Sigmoid colon (tissue), 4 donors: Measurements from ENCODE around the gene LCE4A.

Experiments used
- CTCF ChIP-seq, 4 experiments: fragments of 450-650 bp in 3 of 4; fragments of 200-600 bp in 1 of 4; IDR thresholded peaks; one replicate each; pipeline ENCODE4 v1.5.1; 2016 to 2019; ENCODE audit warnings: antibody characterized with exemption in 4 of 4, mild to moderate bottlenecking in 3 of 4, moderate library complexity in 2 of 4
- EP300 ChIP-seq, 4 donors: sonication (generic); formaldehyde crosslinking; IDR thresholded peaks; one replicate each; pipeline ENCODE4 v1.6.1; 2017; ENCODE audit warnings: antibody characterized with exemption in 4 of 4
- POLR2A ChIP-seq, 2 donors: fragments of 450-650 bp; IDR thresholded peaks; one replicate each; pipeline ENCODE4 v1.6.1; 2016; ENCODE audit warnings: antibody characterized with exemption in 2 of 2, mild to moderate bottlenecking in 2 of 2, moderate library complexity in 2 of 2
- POLR2AphosphoS5 ChIP-seq, 4 donors: sonication (generic); formaldehyde crosslinking; IDR thresholded peaks; one replicate each; pipeline ENCODE4 v1.6.1; 2017; ENCODE audit warnings: antibody characterized with exemption in 4 of 4

GRCh38 chr1:152681616-152682015 is 26.3 kb upstream of the LCE4A start:
- TF ChIP-seq CTCF (IDR thresholded peaks at IDR 0.05) (no peak), POLR2A (IDR thresholded peaks at IDR 0.05) (no peak), POLR2AphosphoS5 (IDR thresholded peaks at IDR 0.05) (no peak), EP300 (IDR thresholded peaks at IDR 0.05) (no peak)
